ENCODE data around the gene PTRH2.
A peak's percentile ranks its signal among the peaks of the same experiment; 100 is the strongest.

The PTRH2 gene

GRCh38 chr17:59699218-59699617, 8.0 kb downstream of the PTRH2 start:
- no CpG with 5 or more reads among the region's 7 CpGs for WGBS (ENCODE audit: extremely low coverage, insufficient coverage, low lambda C conversion rate)
- H3K9ac ChIP-seq (ENCODE audit: low read length) = no peak overlapping the region

GRCh38 chr17:59698143-59698542, 9.1 kb downstream of the PTRH2 start:
- Histone ChIP-seq H4K5ac (ENCODE audit: low read length) (no peak overlapping the region), H3K79me1 (ENCODE audit: low read length) (peaks cover 16% of the 10 kb centered on the region), H3K4me3 (ENCODE audit: low read length) (no peak overlapping the region), H2BK5ac (ENCODE audit: low read length) (no peak overlapping the region), H3K9ac (ENCODE audit: low read length) (no peak overlapping the region), H3K79me2 (ENCODE audit: control insufficient read depth, insufficient read depth, low read length) (peaks cover 58% of the 10 kb centered on the region), H3K56ac (ENCODE audit: low read length) (no peak overlapping the region), H3K4me1 (ENCODE audit: control insufficient read depth, low read depth, low read length) (no peaks in the 10 kb centered on the region), H2AK5ac (ENCODE audit: low read length) (no peak overlapping the region), H2BK120ac (ENCODE audit: low read depth, low read length) (no peak overlapping the region), H2BK15ac (replicated peaks; ENCODE audit: low read depth) (no peak overlapping the region), H4K8ac (ENCODE audit: low read depth, low read length) (no peak overlapping the region), H3K27ac (ENCODE audit: low read depth, low read length) (no peak overlapping the region), H3K23ac (ENCODE audit: low read length) (no peak overlapping the region), H3K18ac (ENCODE audit: low read length) (no peak overlapping the region), H3K36me3 (ENCODE audit: control insufficient read depth, insufficient read depth, low read length) (peaks cover 13% of the 10 kb centered on the region), H3K27me3 (ENCODE audit: insufficient read depth, low read length, poor library complexity) (no peaks in the 10 kb centered on the region), H3K4ac (ENCODE audit: low read depth, low read length) (no peak overlapping the region), H3K4me2 (ENCODE audit: low read length) (no peak overlapping the region)
- WGBS (ENCODE audit: extremely low coverage, insufficient coverage, low lambda C conversion rate) = no CpG with 5 or more reads among the region's 4 CpGs
- DNase-seq = no peak

More at GRCh38 chr17:59699218-59699617, 8.0 kb downstream of the PTRH2 start:
- Histone ChIP-seq H2BK15ac (replicated peaks; ENCODE audit: low read depth) (no peak overlapping the region), H2AK5ac (ENCODE audit: low read length) (no peak overlapping the region), H3K23ac (ENCODE audit: low read length) (no peak overlapping the region), H2BK5ac (ENCODE audit: low read length) (no peak overlapping the region), H3K4me2 (ENCODE audit: low read length) (no peak overlapping the region), H3K4me1 (ENCODE audit: control insufficient read depth, low read depth, low read length) (no peaks in the 10 kb centered on the region), H3K79me1 (ENCODE audit: low read length) (peaks cover 15% of the 10 kb centered on the region), H3K4ac (ENCODE audit: low read depth, low read length) (no peak overlapping the region), H4K5ac (ENCODE audit: low read length) (no peak overlapping the region), H4K8ac (ENCODE audit: low read depth, low read length) (no peak overlapping the region), H3K27ac (ENCODE audit: low read depth, low read length) (no peak overlapping the region), H3K18ac (ENCODE audit: low read length) (no peak overlapping the region), H3K27me3 (ENCODE audit: insufficient read depth, low read length, poor library complexity) (no peaks in the 10 kb centered on the region), H3K36me3 (ENCODE audit: control insufficient read depth, insufficient read depth, low read length) (peaks cover 11% of the 10 kb centered on the region), H3K56ac (ENCODE audit: low read length) (no peak overlapping the region), H3K4me3 (ENCODE audit: low read length) (no peak overlapping the region), H3K79me2 (ENCODE audit: control insufficient read depth, insufficient read depth, low read length) (peaks cover 66% of the 10 kb centered on the region), H2BK120ac (ENCODE audit: low read depth, low read length) (no peak overlapping the region)
- no peak for DNase-seq

DNA sequence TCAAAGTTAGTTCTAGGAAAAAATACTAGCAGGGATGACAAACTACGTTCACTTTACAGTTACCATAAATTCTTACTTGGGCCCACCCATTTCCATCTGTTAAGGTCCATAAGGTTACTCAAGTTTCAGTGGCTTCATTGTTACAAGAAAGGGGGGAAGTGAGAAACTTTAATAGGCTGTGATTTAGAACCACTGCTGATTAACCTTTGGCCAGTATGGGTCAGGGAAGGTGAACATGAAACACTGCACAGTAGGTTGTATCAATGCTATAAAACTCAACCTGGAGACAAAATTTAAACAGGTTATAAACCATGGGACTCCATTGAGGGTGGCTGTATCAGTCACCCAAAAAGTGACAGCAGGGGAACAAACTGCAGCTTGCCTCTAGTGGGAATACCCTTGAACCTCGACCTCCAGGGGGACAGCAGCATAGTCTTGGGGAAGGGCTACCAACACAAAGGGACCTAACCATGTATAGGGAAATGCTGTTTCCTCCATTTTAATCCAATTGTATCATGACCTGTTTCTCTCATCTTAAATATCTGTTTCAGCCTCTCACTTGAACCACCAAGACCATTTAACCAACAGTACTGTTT, 10.4 kb downstream of the PTRH2 start:
- Histone ChIP-seq H3K23ac (ENCODE audit: low read length) (no peak overlapping the region), H3K36me3 (ENCODE audit: control insufficient read depth, insufficient read depth, low read length) (peaks cover 13% of the 10 kb centered on the region), H3K9ac (ENCODE audit: low read length) (no peak overlapping the region), H3K4me2 (ENCODE audit: low read length) (no peak overlapping the region), H3K4ac (ENCODE audit: low read depth, low read length) (no peak overlapping the region), H3K79me1 (ENCODE audit: low read length) (peaks cover 13% of the 10 kb centered on the region), H2BK5ac (ENCODE audit: low read length) (no peak overlapping the region), H3K79me2 (ENCODE audit: control insufficient read depth, insufficient read depth, low read length) (peaks cover 45% of the 10 kb centered on the region), H3K4me3 (ENCODE audit: low read length) (no peak overlapping the region), H4K5ac (ENCODE audit: low read length) (no peak overlapping the region), H4K8ac (ENCODE audit: low read depth, low read length) (no peak overlapping the region), H3K27ac (ENCODE audit: low read depth, low read length) (no peak overlapping the region), H2AK5ac (ENCODE audit: low read length) (no peak overlapping the region), H3K27me3 (ENCODE audit: insufficient read depth, low read length, poor library complexity) (no peaks in the 10 kb centered on the region), H3K4me1 (ENCODE audit: control insufficient read depth, low read depth, low read length) (no peaks in the 10 kb centered on the region), H3K56ac (ENCODE audit: low read length) (no peak overlapping the region), H3K18ac (ENCODE audit: low read length) (no peak overlapping the region), H2BK120ac (ENCODE audit: low read depth, low read length) (no peak overlapping the region), H2BK15ac (replicated peaks; ENCODE audit: low read depth) (no peak overlapping the region)
- DNase-seq = no peak
- WGBS (ENCODE audit: extremely low coverage, insufficient coverage, low lambda C conversion rate) = no CpG with 5 or more reads among the region's 2 CpGs

DNA sequence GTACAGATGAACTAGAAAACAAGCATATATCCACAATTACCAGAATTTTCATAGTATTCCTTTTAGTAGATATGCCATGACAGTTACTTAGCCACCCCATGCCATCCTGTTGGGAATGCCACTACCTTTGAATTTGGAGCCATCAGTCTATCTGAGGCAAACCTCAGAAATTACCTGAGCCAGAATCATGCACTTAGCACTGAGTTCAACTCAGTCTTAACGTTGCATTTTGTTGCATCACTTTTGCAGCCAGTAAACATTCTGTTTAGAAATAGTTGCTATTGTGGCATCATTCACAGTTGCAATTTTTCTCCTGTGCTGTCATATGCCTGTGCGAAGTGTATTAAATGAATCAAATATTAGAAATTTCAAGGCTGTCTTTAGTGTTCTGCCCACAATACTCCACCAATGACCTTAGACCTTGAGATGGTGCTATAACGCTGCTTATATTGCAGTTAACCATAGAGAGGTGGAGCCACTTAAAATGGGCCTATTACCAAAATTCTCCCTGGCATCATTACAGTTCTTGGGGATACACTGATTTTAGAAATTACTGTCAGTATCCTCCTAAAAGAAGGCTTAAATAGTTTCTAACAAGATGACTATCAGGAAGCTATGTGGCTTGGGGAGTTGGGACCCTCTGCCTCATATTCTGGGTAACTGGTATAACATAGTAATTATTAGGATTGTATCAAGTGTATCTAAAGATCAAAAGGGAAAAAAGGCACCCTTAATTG, 11.1 kb downstream of the PTRH2 start:
- Histone ChIP-seq H3K36me3 (ENCODE audit: control insufficient read depth, insufficient read depth, low read length) (peaks cover 13% of the 10 kb centered on the region), H3K79me1 (ENCODE audit: low read length) (peaks cover 13% of the 10 kb centered on the region), H3K4me2 (ENCODE audit: low read length) (no peak overlapping the region), H2BK15ac (replicated peaks; ENCODE audit: low read depth) (no peak overlapping the region), H3K23ac (ENCODE audit: low read length) (no peak overlapping the region), H3K4me3 (ENCODE audit: low read length) (no peak overlapping the region), H3K27me3 (ENCODE audit: insufficient read depth, low read length, poor library complexity) (no peaks in the 10 kb centered on the region), H2AK5ac (ENCODE audit: low read length) (no peak overlapping the region), H3K18ac (ENCODE audit: low read length) (no peak overlapping the region), H4K8ac (ENCODE audit: low read depth, low read length) (no peak overlapping the region), H3K27ac (ENCODE audit: low read depth, low read length) (no peak overlapping the region), H4K5ac (ENCODE audit: low read length) (no peak overlapping the region), H3K4ac (ENCODE audit: low read depth, low read length) (no peak overlapping the region), H3K79me2 (ENCODE audit: control insufficient read depth, insufficient read depth, low read length) (peaks cover 40% of the 10 kb centered on the region), H3K9ac (ENCODE audit: low read length) (no peak overlapping the region), H2BK5ac (ENCODE audit: low read length) (no peak overlapping the region), H2BK120ac (ENCODE audit: low read depth, low read length) (no peak overlapping the region), H3K56ac (ENCODE audit: low read length) (no peak overlapping the region), H3K4me1 (ENCODE audit: control insufficient read depth, low read depth, low read length) (no peaks in the 10 kb centered on the region)
- no CpG with 5 or more reads among the region's 3 CpGs for WGBS (ENCODE audit: extremely low coverage, insufficient coverage, low lambda C conversion rate)
- peak; percentile 30 for DNase-seq

DNA sequence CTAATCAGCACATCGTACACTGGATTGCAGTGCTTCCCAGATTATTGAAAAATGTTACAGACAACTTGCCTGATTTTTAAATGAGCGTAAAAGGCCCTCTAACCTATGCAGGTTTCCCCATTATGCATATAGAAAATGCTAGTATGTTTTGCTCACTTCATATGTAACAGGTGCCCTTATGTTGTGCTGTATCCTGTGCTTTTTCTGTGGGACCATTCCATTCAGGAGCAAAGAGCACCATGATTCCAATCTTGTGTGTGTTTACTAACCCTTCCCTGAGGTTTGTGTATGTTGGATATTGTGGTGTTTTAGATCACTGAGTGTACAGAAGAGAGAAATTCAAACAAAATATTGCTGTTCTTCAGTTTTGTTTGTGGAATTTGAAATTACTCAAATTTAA, 12.9 kb downstream of the PTRH2 start:
- Histone ChIP-seq H2BK15ac (replicated peaks; ENCODE audit: low read depth) (no peak overlapping the region), H4K5ac (ENCODE audit: low read length) (no peak overlapping the region), H3K79me2 (ENCODE audit: control insufficient read depth, insufficient read depth, low read length) (peaks cover 24% of the 10 kb centered on the region), H4K8ac (ENCODE audit: low read depth, low read length) (no peak overlapping the region), H3K23ac (ENCODE audit: low read length) (no peak overlapping the region), H2AK5ac (ENCODE audit: low read length) (no peak overlapping the region), H3K36me3 (ENCODE audit: control insufficient read depth, insufficient read depth, low read length) (peaks cover 11% of the 10 kb centered on the region), H3K79me1 (ENCODE audit: low read length) (peaks cover 8% of the 10 kb centered on the region), H3K4ac (ENCODE audit: low read depth, low read length) (no peak overlapping the region), H3K4me3 (ENCODE audit: low read length) (no peak overlapping the region), H3K27me3 (ENCODE audit: insufficient read depth, low read length, poor library complexity) (no peaks in the 10 kb centered on the region), H3K4me1 (ENCODE audit: control insufficient read depth, low read depth, low read length) (no peaks in the 10 kb centered on the region), H3K18ac (ENCODE audit: low read length) (no peak overlapping the region), H3K9ac (ENCODE audit: low read length) (no peak overlapping the region), H3K4me2 (ENCODE audit: low read length) (no peak overlapping the region), H3K27ac (ENCODE audit: low read depth, low read length) (no peak overlapping the region), H2BK5ac (ENCODE audit: low read length) (no peak overlapping the region), H2BK120ac (ENCODE audit: low read depth, low read length) (no peak overlapping the region), H3K56ac (ENCODE audit: low read length) (no peak overlapping the region)
- no CpG with 5 or more reads among the region's 2 CpGs for WGBS (ENCODE audit: extremely low coverage, insufficient coverage, low lambda C conversion rate)
- DNase-seq = no peak

All from mesendoderm (in vitro differentiated cells).